ENCODE data around the gene SPINK6. TPM values are rescaled to one million over a fixed set of nuclear protein-coding genes. Genes with fewer than 3 reads are reported as not detected.

Gene SPINK6
- total and polyA plus RNA-seq, 2 of the 8 experiments (the other 6 are each of a cell fraction or from before 2014, with no cell fraction given) = not detected

GRCh38 chr5:148248894-148249293 lies 46.1 kb downstream of the SPINK6 start (continued):
- TF ChIP-seq CHD7 (IDR thresholded peaks at IDR 0.05; ENCODE audit: insufficient replicate concordance, low read length) = no peak
- no peak for TF ChIP-seq POU5F1 (IDR thresholded peaks at IDR 0.05; ENCODE audit: low read depth, low read length)
- TF ChIP-seq FOSL1 (IDR thresholded peaks at IDR 0.05; ENCODE audit: insufficient read depth, low read depth, low read length) = no peak
- TF ChIP-seq EP300 (IDR thresholded peaks at IDR 0.05; ENCODE audit: borderline replicate concordance in 1 of 2, low read depth in 2 of 2, low read length in 2 of 2) = no peak
- TF ChIP-seq TAF1 (IDR thresholded peaks at IDR 0.05; ENCODE audit: low read depth, low read length) = no peak
- no peak for TF ChIP-seq BRCA1 (IDR thresholded peaks at IDR 0.05; ENCODE audit: low read depth, low read length)
- TF ChIP-seq SRF (IDR thresholded peaks at IDR 0.05; ENCODE audit: low read depth, low read length) = no peak

Measured in H1 (cell line).